ENCODE results near the gene TAF4.
"Not testable (repeated sequence)": the region's sequence is repeated elsewhere in the genome, so short reads cannot be mapped to it uniquely, and the experiment has no call there.

Gene TAF4

GRCh38 chr20:62079166-62079565, 13.5 kb upstream of the TAF4 start:
- TF ChIP-seq CTCF (IDR thresholded peaks at IDR 0.05; ENCODE audit: control extremely low read depth, extremely low read depth, low read depth, missing control alignments), result no peak
- ChIA-PET CTCF (interaction anchor here (1.0 kb wide), 1 partner anchor 13 kb away, joined by 3 read pairs; no protein-coding TSS in a partner anchor), POLR2A (no interaction called here)
- no peak for DNase-seq (ENCODE audit: extremely low spot score)

- no peak for TF ChIP-seq CTCF (IDR thresholded peaks at IDR 0.05; ENCODE audit: control extremely low read depth, extremely low read depth, low read depth, missing control alignments)
- CTCF ChIA-PET, result interaction anchor here (0.7 kb wide), 1 partner anchor 12 kb away, joined by 3 read pairs; no protein-coding TSS in a partner anchor
- DNase-seq (ENCODE audit: extremely low spot score), result no peak
- POLR2A ChIA-PET, result no interaction called here
Measured at GRCh38 chr20:62073323-62073722, 7.6 kb upstream of the TAF4 start.

- DNase-seq (ENCODE audit: extremely low spot score); CTCF ChIA-PET: not testable (repeated sequence)
- POLR2A ChIA-PET, result interaction anchor here (0.7 kb wide), 1 partner anchor 529 kb away, joined by 3 read pairs; no protein-coding TSS in a partner anchor
Measured at GRCh38 chr20:62071669-62072430, 6.2 kb upstream of the TAF4 start.

- DNase-seq (ENCODE audit: extremely low spot score), result no peak
- CTCF ChIA-PET, result interaction anchor here (1.1 to 1.2 kb wide), 2 partner anchors 10 kb away, joined by 3 read pairs; no protein-coding TSS in a partner anchor
- TF ChIP-seq CTCF (IDR thresholded peaks at IDR 0.05; ENCODE audit: control extremely low read depth, extremely low read depth, low read depth, missing control alignments), result no peak
- POLR2A ChIA-PET, result no interaction called here
Measured at GRCh38 chr20:62069741-62070216, 4.1 kb upstream of the TAF4 start.

- POLR2A ChIA-PET, result interaction anchor here (1.4 kb wide), 1 partner anchor 53 kb away, joined by 4 read pairs; no protein-coding TSS in a partner anchor
- TF ChIP-seq CTCF (IDR thresholded peaks at IDR 0.05; ENCODE audit: control extremely low read depth, extremely low read depth, low read depth, missing control alignments), result no peak
- CTCF ChIA-PET, result interaction anchor here (1.1 kb wide), 1 partner anchor 9 kb away, joined by 3 read pairs; no protein-coding TSS in a partner anchor
- no peak for DNase-seq (ENCODE audit: extremely low spot score)
Measured at GRCh38 chr20:62068997-62069396, 3.3 kb upstream of the TAF4 start.

- ChIA-PET POLR2A (interaction anchor here (1.4 to 2.3 kb wide), 2 partner anchors 54 kb away, joined by 4 to 36 read pairs; partner anchors contain the start of gene LSM14B), CTCF (interaction anchor here (1.9 kb wide), 1 partner anchor 68 kb away, joined by 4 read pairs; no protein-coding TSS in a partner anchor)
- TF ChIP-seq CTCF (IDR thresholded peaks at IDR 0.05; ENCODE audit: control extremely low read depth, extremely low read depth, low read depth, missing control alignments), result no peak
- no peak for DNase-seq (ENCODE audit: extremely low spot score)
Measured at GRCh38 chr20:62067547-62068260, 2.0 kb upstream of the TAF4 start.
